NCI-H1105 treated with DMSO at 0.1 percent for 48 hours (cell line): ENCODE measurements around the gene ZBTB46.
A peak's percentile ranks its signal among the peaks of the same experiment; 100 is the strongest.

ENCODE experiments used
- DNase-seq: peaks from one replicate; lab custom pipeline; 2025; lab: John Stamatoyannopoulos, UW

ZBTB46 gene

GRCh38 chr20:63766695-63767426 is 64.2 kb downstream of the ZBTB46 start:
- DNase-seq, result no peak

DNA sequence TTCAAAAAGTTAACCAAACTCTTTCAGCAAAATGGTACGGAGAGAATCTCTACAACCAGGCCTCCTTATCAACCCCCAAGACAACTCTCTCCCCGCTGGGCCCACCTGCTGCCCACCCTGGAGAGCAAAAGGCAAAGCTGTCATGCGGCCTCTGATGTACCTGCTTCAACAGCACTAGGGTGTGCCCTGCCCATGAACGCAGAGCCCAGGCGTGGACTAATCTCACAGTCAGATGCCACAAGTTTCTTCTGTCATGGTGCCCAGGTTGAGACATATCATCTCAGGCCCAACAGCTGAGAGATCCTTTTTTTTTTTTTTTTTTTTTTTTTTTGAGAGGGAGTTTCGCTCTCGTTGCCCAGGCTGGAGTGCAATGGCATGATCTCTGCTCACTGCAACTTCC is 65.2 kb downstream of the ZBTB46 start:
- DNase-seq, result no peak

- no peak for DNase-seq
Observed at GRCh38 chr20:63765082-63765873, 65.8 kb downstream of the ZBTB46 start.

DNA sequence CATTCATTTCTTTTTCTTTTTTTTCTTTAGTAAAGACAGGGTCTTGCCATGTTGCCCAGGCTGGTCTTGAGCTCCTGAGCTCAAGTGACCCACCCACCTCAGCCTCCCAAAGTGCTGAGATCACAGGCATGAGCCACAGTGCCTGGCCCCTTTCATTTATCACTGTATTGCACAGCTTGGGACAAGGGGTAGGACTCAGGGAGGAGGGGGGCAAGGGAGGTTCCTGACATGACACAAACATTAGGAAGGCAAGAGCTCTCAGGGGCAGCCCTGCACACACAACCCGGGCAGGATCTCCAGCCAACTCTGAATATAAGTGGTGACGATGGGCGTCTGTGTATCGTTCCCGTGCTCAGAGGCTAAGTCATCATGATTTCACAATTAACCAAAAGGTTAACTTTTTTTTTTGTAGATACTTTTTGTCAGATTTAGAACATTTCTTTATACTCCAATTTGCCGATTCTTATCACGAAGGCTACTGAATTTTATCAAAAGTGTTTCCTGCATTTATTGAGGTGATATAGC is 71.6 kb downstream of the ZBTB46 start:
- DNase-seq, result no peak

DNA sequence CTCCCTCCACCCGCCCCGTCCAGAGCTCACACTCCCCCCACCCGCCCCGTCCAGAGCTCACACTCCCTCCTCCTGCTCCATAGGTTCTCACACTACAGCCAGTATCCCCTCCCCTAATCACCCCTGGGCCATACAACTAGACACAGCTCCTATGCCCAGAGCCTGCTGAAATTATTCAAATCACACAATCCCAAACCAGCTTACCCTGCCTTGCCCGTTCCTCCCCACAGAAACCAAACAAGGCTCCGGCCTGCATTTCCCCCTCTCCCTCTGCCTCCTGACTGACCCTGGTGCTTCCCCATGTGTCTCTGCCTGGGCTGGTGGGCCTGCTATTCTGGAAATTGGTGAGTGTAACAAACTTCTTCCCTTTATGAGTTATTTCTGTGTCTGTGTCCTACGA is 72.9 kb downstream of the ZBTB46 start:
- no peak for DNase-seq

GRCh38 chr20:63756648-63756991 is 74.4 kb downstream of the ZBTB46 start:
- no peak for DNase-seq

GRCh38 chr20:63755933-63756647 is 75.0 kb downstream of the ZBTB46 start:
- no peak for DNase-seq

- no peak for DNase-seq
Observed at GRCh38 chr20:63754008-63754407, 77.1 kb downstream of the ZBTB46 start.

DNA sequence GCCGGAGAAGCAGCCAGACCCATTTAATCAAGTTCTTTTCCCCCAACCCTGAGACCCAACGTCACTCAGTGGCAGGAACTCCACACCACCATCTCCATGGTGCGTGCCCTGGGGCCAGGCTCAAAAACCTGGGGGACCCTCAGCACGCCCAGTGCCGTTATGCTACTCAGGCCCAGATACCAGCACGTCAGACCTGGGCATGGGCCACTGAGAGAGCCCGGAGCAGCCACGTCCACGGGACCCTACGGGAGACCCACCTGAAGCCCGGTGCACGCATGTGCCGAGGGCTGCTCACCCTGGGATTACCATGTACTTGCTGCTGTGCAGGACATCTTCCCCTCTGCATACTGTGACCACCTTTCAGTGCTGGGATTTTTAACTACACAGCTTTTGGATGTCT is 77.7 kb downstream of the ZBTB46 start:
- DNase-seq, result no peak

- no peak for DNase-seq
Observed at GRCh38 chr20:63752411-63753101, 78.5 kb downstream of the ZBTB46 start.

DNA sequence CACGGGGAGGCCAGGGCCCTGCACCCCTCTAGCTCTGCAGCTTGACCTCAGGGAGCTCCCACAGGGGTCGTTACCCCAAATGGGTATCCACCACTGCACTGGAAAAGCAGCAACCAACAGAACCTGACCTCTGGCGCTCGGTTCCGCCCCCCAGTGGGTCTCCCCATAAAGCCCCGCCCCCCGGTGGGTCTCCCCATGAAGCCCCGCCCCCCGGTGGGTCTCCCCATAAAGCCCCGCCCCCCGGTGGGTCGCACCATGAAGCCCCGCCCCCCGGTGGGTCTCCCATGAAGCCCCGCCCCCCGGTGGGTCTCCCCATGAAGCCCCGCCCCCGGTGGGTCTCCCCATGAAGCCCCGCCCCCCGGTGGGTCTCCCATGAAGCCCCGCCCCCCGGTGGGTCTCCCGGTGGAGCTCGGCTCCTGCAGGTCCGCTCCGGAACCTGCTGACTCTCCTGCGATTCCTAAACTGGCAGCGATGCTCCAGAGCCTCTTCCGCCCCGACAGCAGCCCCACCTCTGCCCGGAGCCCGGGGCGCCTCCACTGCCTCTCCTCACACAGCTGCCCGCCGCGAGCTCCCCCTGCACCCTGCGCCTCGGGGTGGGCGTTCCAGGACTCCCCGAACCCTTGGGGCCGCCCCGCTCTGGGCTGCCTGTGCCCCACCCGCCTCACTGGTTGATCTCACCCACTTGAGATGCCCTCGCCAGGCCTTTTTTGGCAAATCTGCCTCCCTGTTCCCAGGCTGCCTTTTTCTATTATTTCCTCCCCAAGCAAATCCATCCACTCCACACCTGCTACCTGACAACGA is 79.4 kb downstream of the ZBTB46 start:
- peak; percentile 57 for DNase-seq

GRCh38 chr20:63750807-63751470 is 80.1 kb downstream of the ZBTB46 start:
- DNase-seq, result no peak

DNA sequence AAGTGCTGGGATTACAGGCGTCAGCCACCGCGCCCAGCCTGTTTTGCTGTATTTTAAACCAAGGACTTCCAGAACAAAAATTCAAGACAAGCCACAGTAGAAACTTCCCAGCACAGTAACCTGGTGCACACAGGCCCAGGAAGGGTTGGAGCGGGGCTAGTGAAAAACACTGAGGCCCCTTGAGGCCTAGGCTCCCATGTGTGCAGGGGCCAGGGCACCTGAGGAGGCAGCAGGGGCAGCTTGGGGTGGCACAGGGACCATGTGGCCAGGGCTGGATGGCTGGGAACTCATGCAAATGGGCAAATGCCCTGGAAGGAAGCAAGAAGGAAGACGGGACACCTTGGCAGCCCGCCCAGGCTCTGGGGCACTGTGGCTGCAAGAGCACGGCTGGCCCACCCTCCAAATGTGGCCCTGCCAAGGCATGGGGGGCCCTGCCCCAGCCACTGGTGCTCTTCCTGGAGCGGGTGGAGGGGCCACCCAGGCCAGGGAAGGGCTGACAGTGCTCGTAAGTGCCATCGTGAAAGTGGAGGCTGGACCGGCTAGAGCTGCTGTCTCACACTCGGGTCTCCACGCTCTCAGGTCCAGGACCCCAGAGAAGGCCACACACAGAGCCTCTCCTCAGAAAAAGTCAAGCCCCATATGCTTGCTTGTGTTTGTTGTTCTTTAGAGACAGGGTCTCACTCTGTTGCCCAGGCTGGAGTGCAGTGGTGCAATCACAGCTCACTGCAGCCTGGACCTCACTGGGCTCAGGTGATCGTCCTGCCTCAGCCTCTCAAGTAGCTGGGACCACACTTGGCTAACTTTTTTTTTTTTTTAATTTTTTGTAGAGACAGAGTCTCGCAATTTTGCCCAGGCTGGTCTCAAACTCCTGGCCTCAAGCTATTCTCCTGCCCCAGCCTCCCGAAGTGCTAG is 81.2 kb downstream of the ZBTB46 start:
- no peak for DNase-seq

- no peak for DNase-seq
Observed at GRCh38 chr20:63748934-63749270, 82.2 kb downstream of the ZBTB46 start.

DNA sequence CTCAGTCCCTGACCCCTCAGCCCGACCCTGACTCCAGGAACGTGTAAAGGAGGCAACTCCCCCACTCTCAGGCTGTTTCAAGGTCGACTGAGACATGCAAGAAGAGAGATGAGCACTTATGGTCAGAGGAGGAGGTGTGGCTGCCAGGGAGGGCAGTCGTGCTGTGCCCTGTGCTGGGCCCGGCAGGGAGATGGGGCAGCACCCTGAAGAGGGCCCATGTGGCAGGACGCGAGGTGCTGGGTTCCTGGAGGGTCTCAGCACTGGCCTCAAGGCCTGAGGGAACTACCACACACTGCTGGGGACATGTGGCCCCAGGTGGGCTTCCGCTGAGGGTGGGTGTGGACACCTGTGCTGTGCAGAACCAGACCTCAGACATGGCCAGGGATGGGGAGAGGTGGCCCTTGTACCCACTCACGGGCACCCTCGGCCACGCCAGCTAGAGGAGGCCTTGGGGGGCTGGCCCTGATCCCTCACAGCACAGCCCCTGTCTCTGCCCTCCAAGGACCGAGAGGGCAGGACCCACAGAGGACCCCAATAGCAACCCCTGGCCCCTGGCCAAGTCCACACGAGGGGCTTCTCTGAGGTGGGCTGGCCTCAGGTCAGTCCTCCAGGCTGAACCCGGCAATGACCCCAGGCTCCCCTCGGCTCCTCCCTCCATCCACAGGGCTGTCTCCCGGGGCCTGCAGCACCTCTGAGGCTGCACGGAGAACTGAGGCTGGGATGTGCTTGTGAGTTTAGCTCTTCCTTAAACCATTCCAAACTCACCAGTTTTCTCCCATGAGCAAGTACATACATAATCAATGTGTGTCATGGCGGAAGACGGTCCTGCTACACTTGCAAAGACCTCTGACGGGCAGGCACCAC is 82.8 kb downstream of the ZBTB46 start:
- DNase-seq, result no peak

DNA sequence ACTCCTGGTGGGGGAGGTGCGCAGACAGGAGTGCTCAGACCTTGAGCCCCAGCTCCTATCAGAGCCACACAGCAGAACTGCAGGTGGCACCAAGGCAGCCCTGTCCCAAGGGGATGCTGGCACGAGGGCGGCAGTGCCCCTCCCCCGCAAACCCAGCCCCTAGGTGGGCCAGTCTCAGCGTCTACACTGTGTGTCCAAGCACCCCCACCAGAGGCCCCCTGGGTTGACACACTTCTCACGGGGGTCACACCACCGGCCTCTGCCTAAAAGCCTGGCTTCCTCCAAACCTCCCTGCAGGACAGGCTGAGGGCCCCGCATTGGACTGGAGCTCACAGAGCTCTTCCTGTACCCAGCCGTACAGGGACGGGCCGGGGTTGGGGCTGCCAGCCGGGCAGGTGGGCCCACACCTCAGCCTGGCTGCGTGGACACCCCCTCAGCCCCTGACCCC is 83.4 kb downstream of the ZBTB46 start:
- no peak for DNase-seq

GRCh38 chr20:63746751-63747315 is 84.2 kb downstream of the ZBTB46 start:
- DNase-seq, result no peak

GRCh38 chr20:63745961-63746731 is 84.9 kb downstream of the ZBTB46 start:
- DNase-seq, result no peak
